Cerebellar cortex (tissue), 1 donor: ENCODE measurements around the gene TUBGCP6.
"Not testable (repeated sequence)": the region's sequence is repeated elsewhere in the genome, so short reads cannot be mapped to it uniquely, and the experiment has no call there.

Experiments used
- DNase-seq: peaks from one replicate; pipeline ENCODE4 v3.0.0-alpha.2; 2015; ENCODE audit warnings: low spot score

Gene TUBGCP6

GRCh38 chr22:50210378-50211139 is 34.3 kb downstream of the TUBGCP6 start:
- DNase-seq: no peak

- peak; percentile 85 for DNase-seq
These were observed 34.9 kb downstream of the TUBGCP6 start for GRCh38 chr22:50209893-50210292.

GRCh38 chr22:50208939-50209892 is 35.6 kb downstream of the TUBGCP6 start:
- no peak for DNase-seq

GRCh38 chr22:50208430-50208938 is 36.3 kb downstream of the TUBGCP6 start:
- no peak for DNase-seq

- DNase-seq: no peak
These were observed 37.3 kb downstream of the TUBGCP6 start for GRCh38 chr22:50207383-50208140.

- DNase-seq: no peak
These were observed 38.2 kb downstream of the TUBGCP6 start for GRCh38 chr22:50206599-50206998.

- DNase-seq: no peak
These were observed 38.8 kb downstream of the TUBGCP6 start for GRCh38 chr22:50205781-50206569.

GRCh38 chr22:50204998-50205397 is 39.8 kb downstream of the TUBGCP6 start:
- not testable (repeated sequence) for DNase-seq

- no peak for DNase-seq
These were observed 40.3 kb downstream of the TUBGCP6 start for GRCh38 chr22:50204571-50204970.

GRCh38 chr22:50203288-50203687 is 41.5 kb downstream of the TUBGCP6 start:
- no peak for DNase-seq

- DNase-seq: no peak
These were observed 42.6 kb downstream of the TUBGCP6 start for GRCh38 chr22:50202130-50202666.

GRCh38 chr22:50201191-50202129 is 43.4 kb downstream of the TUBGCP6 start:
- DNase-seq: no peak

- peak; percentile 90 for DNase-seq
These were observed 44.2 kb downstream of the TUBGCP6 start, which contains the start of gene SELENOO for GRCh38 chr22:50200461-50201190. SELENOO (plus strand) TSS chr22:50201011; CDS start chr22:50201037, 26 bp downstream.

GRCh38 chr22:50199829-50200460 is 44.9 kb downstream of the TUBGCP6 start:
- DNase-seq: no peak

GRCh38 chr22:50199251-50199721 is 45.5 kb downstream of the TUBGCP6 start:
- DNase-seq: peak; percentile 85

GRCh38 chr22:50198624-50199017 is 46.2 kb downstream of the TUBGCP6 start:
- no peak for DNase-seq

GRCh38 chr22:50197856-50198623 is 46.8 kb downstream of the TUBGCP6 start:
- no peak for DNase-seq
